IMR-90 (cell line): Measurements from ENCODE around the gene SMYD2.

ENCODE experiments used
- CHD1 ChIP-seq: IDR thresholded peaks from 2 replicates; pipeline ENCODE4 v1.6.1; 2012; ENCODE audit warnings: low read depth, low read length, improper control_type of control experiment
- FOS ChIP-seq: fragments of 150-350 bp; IDR thresholded peaks from 2 replicates; pipeline ENCODE4 v1.6.1; 2016; ENCODE audit warnings: low read depth, low read length
- MAFK ChIP-seq: IDR thresholded peaks from 2 replicates; pipeline ENCODE4 v1.6.1; 2012; ENCODE audit warnings: low read depth, low read length, improper control_type of control experiment
- MAZ ChIP-seq: IDR thresholded peaks from 2 replicates; pipeline ENCODE4 v1.6.1; 2012; ENCODE audit warnings: low read depth, mild to moderate bottlenecking, low read length, improper control_type of control experiment, moderate library complexity, borderline replicate concordance
- POLR2A ChIP-seq: IDR thresholded peaks from 2 replicates; pipeline ENCODE4 v1.6.1; 2012; ENCODE audit warnings: mild to moderate bottlenecking, low read depth, low read length
- RFX5 ChIP-seq: IDR thresholded peaks from 2 replicates; pipeline ENCODE4 v1.8.0; 2012; ENCODE audit warnings: low read depth, mild to moderate bottlenecking, low read length, moderate library complexity
- TF ChIP-seq, protein P1 (sequence below): conservative IDR thresholded peaks from 2 replicates; pipeline ENCODE4 v1.5.1; 2012; ENCODE audit warnings: mild to moderate bottlenecking, low read depth, low read length, improper control_type of control experiment
- TF ChIP-seq, protein P2 (sequence below): fragments of 150-350 bp; IDR thresholded peaks from 2 replicates; pipeline ENCODE4 v1.6.1; 2017; ENCODE audit warnings: mild to moderate bottlenecking, antibody characterized with exemption, low read length, low read depth

DNA sequence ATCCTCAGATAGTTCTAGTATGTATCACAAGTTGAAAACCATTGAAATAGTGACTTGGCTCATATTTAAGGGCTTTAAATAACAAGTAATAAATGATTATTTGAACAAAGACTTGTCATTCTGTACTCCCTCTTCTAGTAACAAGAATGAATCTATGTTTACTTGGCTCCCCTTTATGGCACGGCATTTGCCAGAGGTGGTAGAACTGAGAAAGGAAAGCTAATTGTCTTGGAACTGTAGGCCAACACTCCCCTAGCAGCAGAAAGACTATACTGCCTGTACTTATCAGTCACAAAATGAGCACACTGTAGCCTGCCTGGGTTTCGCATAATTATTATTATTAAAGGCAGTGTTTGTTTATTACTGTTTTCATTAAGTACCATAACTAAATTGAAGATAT is 29.6 kb upstream of the SMYD2 start:
- TF ChIP-seq, protein P1, sequence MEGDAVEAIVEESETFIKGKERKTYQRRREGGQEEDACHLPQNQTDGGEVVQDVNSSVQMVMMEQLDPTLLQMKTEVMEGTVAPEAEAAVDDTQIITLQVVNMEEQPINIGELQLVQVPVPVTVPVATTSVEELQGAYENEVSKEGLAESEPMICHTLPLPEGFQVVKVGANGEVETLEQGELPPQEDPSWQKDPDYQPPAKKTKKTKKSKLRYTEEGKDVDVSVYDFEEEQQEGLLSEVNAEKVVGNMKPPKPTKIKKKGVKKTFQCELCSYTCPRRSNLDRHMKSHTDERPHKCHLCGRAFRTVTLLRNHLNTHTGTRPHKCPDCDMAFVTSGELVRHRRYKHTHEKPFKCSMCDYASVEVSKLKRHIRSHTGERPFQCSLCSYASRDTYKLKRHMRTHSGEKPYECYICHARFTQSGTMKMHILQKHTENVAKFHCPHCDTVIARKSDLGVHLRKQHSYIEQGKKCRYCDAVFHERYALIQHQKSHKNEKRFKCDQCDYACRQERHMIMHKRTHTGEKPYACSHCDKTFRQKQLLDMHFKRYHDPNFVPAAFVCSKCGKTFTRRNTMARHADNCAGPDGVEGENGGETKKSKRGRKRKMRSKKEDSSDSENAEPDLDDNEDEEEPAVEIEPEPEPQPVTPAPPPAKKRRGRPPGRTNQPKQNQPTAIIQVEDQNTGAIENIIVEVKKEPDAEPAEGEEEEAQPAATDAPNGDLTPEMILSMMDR = no peak
- TF ChIP-seq, protein P2, sequence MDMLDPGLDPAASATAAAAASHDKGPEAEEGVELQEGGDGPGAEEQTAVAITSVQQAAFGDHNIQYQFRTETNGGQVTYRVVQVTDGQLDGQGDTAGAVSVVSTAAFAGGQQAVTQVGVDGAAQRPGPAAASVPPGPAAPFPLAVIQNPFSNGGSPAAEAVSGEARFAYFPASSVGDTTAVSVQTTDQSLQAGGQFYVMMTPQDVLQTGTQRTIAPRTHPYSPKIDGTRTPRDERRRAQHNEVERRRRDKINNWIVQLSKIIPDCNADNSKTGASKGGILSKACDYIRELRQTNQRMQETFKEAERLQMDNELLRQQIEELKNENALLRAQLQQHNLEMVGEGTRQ = no peak
- TF ChIP-seq CHD1 (no peak), FOS (no peak), MAZ (no peak), MAFK (no peak), POLR2A (no peak), RFX5 (no peak)
